ENCODE measurements around the gene KCTD4.

KCTD4 gene

DNA sequence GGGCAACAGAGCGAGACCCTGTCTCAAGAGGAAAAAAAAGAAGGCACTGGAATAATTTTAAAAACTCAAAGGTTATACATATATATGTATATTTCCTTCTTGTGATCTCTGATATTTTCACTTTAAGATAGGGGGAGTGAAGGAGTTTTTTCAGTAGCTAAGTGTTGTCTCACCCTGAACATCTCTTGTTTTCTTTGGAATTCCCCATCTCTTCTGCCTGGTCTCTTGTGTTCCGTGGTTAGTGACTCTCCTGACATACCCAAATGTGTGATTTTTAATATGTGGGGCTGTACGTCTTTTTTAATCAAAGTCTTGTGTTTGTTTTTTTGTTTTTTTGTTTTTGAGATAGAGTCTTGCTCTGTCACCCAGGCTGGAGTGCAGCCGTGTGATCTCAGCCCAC lies 15.3 kb upstream of the KCTD4 start:
- Histone ChIP-seq H3K27me3 (ENCODE audit: insufficient read depth, low read length) (no peaks in the 10 kb centered on the region), H2AFZ (ENCODE audit: low read length, unreplicated experiment) (no peak overlapping the region), H3K36me3 (ENCODE audit: insufficient read depth, low read length) (no peaks in the 10 kb centered on the region), H3K4me3 (ENCODE audit: low read depth, low read length) (no peak overlapping the region), H3K4me1 (ENCODE audit: control insufficient read depth, insufficient read depth, low read length, unreplicated experiment) (peaks cover 38% of the 10 kb centered on the region), H3K27ac (ENCODE audit: low read depth, low read length) (no peak overlapping the region), H3K79me2 (ENCODE audit: control insufficient read depth, insufficient read depth, low read length, unreplicated experiment) (peaks cover 6% of the 10 kb centered on the region)

DNA sequence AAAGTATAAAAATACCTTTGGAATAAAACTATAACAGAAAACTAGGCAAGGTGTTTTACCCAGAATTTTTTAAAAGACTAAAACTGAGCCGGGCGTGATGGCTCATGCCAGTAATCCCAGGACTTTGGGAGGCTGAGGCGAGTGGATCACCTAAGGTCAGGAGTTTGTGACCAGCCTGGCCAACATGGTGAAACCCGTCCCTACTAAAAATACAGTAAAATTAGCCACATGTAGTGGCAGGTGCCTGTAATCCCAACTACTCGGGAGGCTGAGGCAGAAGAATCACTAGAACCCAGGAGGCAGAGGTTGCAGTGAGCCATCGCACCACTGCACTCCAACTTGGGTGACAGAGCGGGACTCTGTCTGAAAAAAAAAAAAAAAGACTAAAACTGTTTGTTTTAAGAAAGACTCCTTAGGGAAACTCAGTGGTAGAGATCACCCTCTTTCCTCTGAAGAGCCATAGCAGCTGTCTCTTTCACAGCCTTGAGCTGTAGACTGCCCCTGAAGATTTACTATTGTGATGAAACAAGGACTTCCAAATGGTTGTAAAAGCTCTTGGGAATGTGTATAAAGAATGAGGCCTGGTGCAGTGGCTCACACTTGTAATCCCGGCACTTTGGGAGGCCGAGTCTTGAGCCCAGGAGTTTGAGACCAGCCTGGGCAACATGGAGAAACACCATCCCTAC lies 14.7 kb upstream of the KCTD4 start:
- Histone ChIP-seq H3K27me3 (ENCODE audit: insufficient read depth, low read length) (no peaks in the 10 kb centered on the region), H3K4me1 (ENCODE audit: control insufficient read depth, insufficient read depth, low read length, unreplicated experiment) (peaks cover 36% of the 10 kb centered on the region), H3K27ac (ENCODE audit: low read depth, low read length) (no peak overlapping the region), H3K4me3 (ENCODE audit: low read depth, low read length) (no peak overlapping the region), H3K36me3 (ENCODE audit: insufficient read depth, low read length) (0 out of 2 replicates have a peak, but pooled peaks cover 1% of the 10 kb centered on the region), H3K79me2 (ENCODE audit: control insufficient read depth, insufficient read depth, low read length, unreplicated experiment) (peaks cover 7% of the 10 kb centered on the region), H2AFZ (ENCODE audit: low read length, unreplicated experiment) (no peak overlapping the region)

DNA sequence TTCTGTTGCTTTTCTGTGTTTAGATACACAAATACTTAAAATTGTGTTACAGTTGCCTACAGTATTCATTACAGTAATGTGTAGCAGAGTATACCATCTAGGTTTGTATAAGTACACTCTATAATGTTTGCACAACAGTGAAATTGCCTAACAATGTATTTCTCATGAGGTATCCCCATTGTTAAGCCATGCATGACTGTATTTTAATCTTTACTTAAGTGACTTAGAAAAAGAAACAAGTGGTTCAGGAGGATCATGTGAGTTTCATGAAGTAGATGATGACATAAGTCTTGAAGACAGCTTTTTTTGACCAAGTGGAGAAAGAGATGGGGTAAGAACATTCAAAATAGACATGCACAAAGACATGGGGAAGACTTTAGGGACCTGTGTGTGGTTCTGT lies 8.4 kb upstream of the KCTD4 start:
- Histone ChIP-seq H3K27ac (ENCODE audit: low read depth, low read length) (peak overlapping the region; percentile 10; the same call in 1 of the 2 replicates), H3K79me2 (ENCODE audit: control insufficient read depth, insufficient read depth, low read length, unreplicated experiment) (peaks cover 3% of the 10 kb centered on the region), H3K4me1 (ENCODE audit: control insufficient read depth, insufficient read depth, low read length, unreplicated experiment) (peaks cover 41% of the 10 kb centered on the region), H3K27me3 (ENCODE audit: insufficient read depth, low read length) (no peaks in the 10 kb centered on the region), H3K4me3 (ENCODE audit: low read depth, low read length) (no peak overlapping the region), H3K36me3 (ENCODE audit: insufficient read depth, low read length) (peaks cover 12% of the 10 kb centered on the region), H2AFZ (ENCODE audit: low read length, unreplicated experiment) (no peak overlapping the region)

DNA sequence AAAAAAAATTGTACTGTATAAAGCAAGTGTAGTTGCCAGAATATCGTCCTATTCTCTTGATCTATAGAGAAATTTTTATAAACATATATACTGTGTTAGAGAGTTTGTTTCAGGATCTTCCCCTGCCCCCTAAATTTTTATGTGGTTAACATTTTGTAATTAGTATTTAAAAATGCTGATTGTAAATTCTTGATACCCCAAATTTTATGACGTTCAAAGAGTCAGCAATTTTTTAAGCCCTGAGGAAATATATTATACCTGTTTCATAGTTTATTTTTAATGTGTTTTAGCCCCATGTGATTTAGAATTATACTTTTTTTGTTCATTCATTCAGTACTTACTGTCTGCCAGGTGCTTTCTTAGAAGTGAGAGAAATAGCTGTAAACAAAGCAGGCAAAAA lies 7.3 kb upstream of the KCTD4 start:
- H3K27me3 ChIP-seq (ENCODE audit: insufficient read depth, low read length), result no peaks in the 10 kb centered on the region
- H3K79me2 ChIP-seq (ENCODE audit: control insufficient read depth, insufficient read depth, low read length, unreplicated experiment), result peaks cover 3% of the 10 kb centered on the region
- H2AFZ ChIP-seq (ENCODE audit: low read length, unreplicated experiment), result no peak overlapping the region
- peaks cover 41% of the 10 kb centered on the region for H3K4me1 ChIP-seq (ENCODE audit: control insufficient read depth, insufficient read depth, low read length, unreplicated experiment)
- H3K4me3 ChIP-seq (ENCODE audit: low read depth, low read length), result no peak overlapping the region
- peak overlapping the region; percentile 90 for H3K27ac ChIP-seq (ENCODE audit: low read depth, low read length)
- peaks cover 12% of the 10 kb centered on the region for H3K36me3 ChIP-seq (ENCODE audit: insufficient read depth, low read length)

DNA sequence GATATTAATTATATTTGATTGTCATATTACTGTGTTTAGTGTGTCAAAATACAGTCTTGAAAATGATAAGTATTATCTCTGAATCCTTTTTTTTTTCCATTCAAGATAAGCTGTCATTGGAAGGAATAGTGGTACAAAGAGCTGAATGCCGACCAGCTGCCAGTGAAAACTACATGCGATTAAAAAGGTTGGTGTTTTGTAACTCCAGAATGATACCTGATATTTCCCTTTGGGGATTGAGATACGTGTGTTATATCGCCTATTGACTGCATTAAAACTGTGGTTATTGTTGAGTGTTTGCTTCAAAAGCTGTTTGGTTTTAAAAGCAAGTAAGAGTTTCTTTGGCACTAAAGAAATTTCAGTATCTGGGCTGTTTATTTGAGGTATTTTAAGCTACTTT lies 6.5 kb upstream of the KCTD4 start:
- peak overlapping the region; percentile 13; the same call in 1 of the 2 replicates for H3K4me3 ChIP-seq (ENCODE audit: low read depth, low read length)
- H2AFZ ChIP-seq (ENCODE audit: low read length, unreplicated experiment), result no peak overlapping the region
- peak overlapping the region; percentile 90 for H3K27ac ChIP-seq (ENCODE audit: low read depth, low read length)
- peaks cover 12% of the 10 kb centered on the region for H3K36me3 ChIP-seq (ENCODE audit: insufficient read depth, low read length)
- peaks cover 3% of the 10 kb centered on the region for H3K79me2 ChIP-seq (ENCODE audit: control insufficient read depth, insufficient read depth, low read length, unreplicated experiment)
- H3K27me3 ChIP-seq (ENCODE audit: insufficient read depth, low read length), result no peaks in the 10 kb centered on the region
- peaks cover 41% of the 10 kb centered on the region for H3K4me1 ChIP-seq (ENCODE audit: control insufficient read depth, insufficient read depth, low read length, unreplicated experiment)

DNA sequence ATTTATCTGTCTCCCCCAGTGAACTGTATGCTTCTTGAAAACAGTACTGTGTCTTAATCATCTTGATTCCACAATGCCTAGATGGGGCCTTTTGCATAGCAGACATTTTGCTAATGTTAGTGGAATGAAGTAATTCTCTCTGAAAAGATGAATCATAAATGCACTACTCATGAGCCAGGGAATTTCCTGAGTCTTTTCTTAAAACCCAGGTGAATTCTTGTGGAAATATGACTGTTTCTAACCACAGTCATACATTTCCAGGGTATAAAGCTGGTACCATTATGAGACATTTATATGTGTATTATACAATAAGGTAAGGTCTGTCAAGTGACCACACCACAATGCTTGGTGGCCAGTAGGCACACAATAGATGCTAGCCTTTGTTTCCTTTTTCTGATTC lies 5.5 kb upstream of the KCTD4 start:
- H2AFZ ChIP-seq (ENCODE audit: low read length, unreplicated experiment), result no peak overlapping the region
- H3K27ac ChIP-seq (ENCODE audit: low read depth, low read length), result peak overlapping the region; percentile 90
- peaks cover 12% of the 10 kb centered on the region for H3K36me3 ChIP-seq (ENCODE audit: insufficient read depth, low read length)
- H3K79me2 ChIP-seq (ENCODE audit: control insufficient read depth, insufficient read depth, low read length, unreplicated experiment), result peaks cover 3% of the 10 kb centered on the region
- H3K4me1 ChIP-seq (ENCODE audit: control insufficient read depth, insufficient read depth, low read length, unreplicated experiment), result peaks cover 41% of the 10 kb centered on the region
- no peaks in the 10 kb centered on the region for H3K27me3 ChIP-seq (ENCODE audit: insufficient read depth, low read length)
- H3K4me3 ChIP-seq (ENCODE audit: low read depth, low read length), result peak overlapping the region; percentile 35; the same call in 1 of the 2 replicates

DNA sequence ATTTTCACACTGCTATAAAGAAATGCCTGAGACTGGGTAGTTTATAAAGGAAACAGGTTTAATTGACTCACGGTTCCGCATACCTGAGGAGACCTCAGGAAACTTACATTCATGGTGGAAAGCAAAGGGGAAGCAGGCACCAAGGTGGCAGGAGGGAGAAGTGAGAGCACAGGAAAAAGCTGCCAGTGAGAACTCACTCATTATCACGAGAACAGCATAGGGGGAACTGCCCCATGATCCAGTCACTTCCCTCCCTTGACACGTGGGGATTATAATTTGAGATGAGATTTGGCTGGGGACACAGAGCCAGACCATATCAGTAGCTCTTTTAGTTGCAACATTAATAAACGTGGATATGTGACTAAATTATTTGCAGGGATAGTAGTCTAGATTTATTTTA lies 4.3 kb upstream of the KCTD4 start:
- H3K4me3 ChIP-seq (ENCODE audit: low read depth, low read length), result no peak overlapping the region
- H3K4me1 ChIP-seq (ENCODE audit: control insufficient read depth, insufficient read depth, low read length, unreplicated experiment), result peaks cover 47% of the 10 kb centered on the region
- H3K36me3 ChIP-seq (ENCODE audit: insufficient read depth, low read length), result peaks cover 6% of the 10 kb centered on the region
- no peak overlapping the region for H3K27ac ChIP-seq (ENCODE audit: low read depth, low read length)
- H3K27me3 ChIP-seq (ENCODE audit: insufficient read depth, low read length), result no peaks in the 10 kb centered on the region
- no peak overlapping the region for H2AFZ ChIP-seq (ENCODE audit: low read length, unreplicated experiment)
- no peaks in the 10 kb centered on the region for H3K79me2 ChIP-seq (ENCODE audit: control insufficient read depth, insufficient read depth, low read length, unreplicated experiment)

DNA sequence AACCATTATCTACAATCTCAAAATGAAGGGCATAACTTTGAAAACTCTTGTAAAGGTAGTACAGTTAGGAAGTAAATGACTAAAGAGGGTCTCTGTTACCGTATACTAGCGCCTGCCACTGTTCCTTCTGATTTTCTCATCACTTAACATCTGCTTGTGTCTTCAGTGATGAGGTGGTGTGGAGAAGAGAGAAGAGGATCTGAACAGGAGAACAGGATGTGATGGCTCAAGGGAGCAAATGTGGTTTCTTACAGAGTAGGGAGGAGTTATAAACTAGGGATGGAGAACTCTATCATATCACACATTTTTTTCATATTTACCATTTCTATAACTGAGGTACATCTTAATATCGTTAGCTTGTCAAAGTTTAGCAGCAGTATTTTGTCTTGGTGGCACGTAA lies 1.1 kb downstream of the KCTD4 start:
- Histone ChIP-seq H3K27me3 (ENCODE audit: insufficient read depth, low read length) (no peaks in the 10 kb centered on the region), H3K27ac (ENCODE audit: low read depth, low read length) (no peak overlapping the region), H3K36me3 (ENCODE audit: insufficient read depth, low read length) (no peaks in the 10 kb centered on the region), H3K79me2 (ENCODE audit: control insufficient read depth, insufficient read depth, low read length, unreplicated experiment) (peaks cover 5% of the 10 kb centered on the region), H2AFZ (ENCODE audit: low read length, unreplicated experiment) (no peak overlapping the region), H3K4me3 (ENCODE audit: low read depth, low read length) (no peak overlapping the region), H3K4me1 (ENCODE audit: control insufficient read depth, insufficient read depth, low read length, unreplicated experiment) (peaks cover 45% of the 10 kb centered on the region)

DNA sequence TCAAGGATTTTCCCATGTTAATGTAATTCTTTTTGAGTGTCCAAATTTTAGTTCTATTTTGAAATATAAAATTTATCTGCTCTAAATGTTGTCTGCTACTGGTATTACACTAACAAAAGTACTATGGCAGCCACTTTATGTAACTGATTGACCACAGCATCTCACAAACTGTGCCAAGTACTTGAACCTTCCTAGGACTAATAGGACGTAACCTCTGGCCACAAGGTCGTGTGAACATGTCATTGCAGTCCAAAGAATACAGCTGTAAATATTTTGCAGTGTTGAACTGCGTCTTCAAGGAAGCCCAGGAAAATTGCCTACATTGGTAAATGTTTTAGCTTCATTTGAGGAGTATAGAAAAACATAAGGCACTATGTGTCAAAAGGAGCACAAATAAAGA lies 1.9 kb downstream of the KCTD4 start:
- no peak overlapping the region for H2AFZ ChIP-seq (ENCODE audit: low read length, unreplicated experiment)
- H3K79me2 ChIP-seq (ENCODE audit: control insufficient read depth, insufficient read depth, low read length, unreplicated experiment), result peaks cover 5% of the 10 kb centered on the region
- H3K4me3 ChIP-seq (ENCODE audit: low read depth, low read length), result no peak overlapping the region
- H3K36me3 ChIP-seq (ENCODE audit: insufficient read depth, low read length), result no peaks in the 10 kb centered on the region
- H3K27ac ChIP-seq (ENCODE audit: low read depth, low read length), result no peak overlapping the region
- H3K4me1 ChIP-seq (ENCODE audit: control insufficient read depth, insufficient read depth, low read length, unreplicated experiment), result peaks cover 43% of the 10 kb centered on the region
- no peaks in the 10 kb centered on the region for H3K27me3 ChIP-seq (ENCODE audit: insufficient read depth, low read length)

DNA sequence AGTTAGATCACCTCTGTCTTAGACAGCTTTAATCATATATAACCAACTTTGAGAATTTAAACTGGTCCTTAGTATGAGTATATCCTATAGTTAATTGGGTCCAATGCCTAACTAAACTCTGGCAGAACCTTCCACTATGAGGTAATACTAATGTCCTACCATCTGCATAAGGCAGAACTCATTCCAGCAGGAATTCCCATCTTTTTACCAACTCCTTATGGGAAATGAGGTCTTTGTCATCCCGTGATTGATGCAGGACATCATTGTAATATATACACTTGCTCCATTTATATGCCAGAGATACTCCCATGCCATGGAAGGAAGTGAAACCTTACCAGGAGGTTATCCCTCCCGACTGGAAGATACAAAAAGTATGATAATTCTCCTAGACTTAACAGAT lies 2.8 kb downstream of the KCTD4 start:
- Histone ChIP-seq H3K4me1 (ENCODE audit: control insufficient read depth, insufficient read depth, low read length, unreplicated experiment) (peaks cover 44% of the 10 kb centered on the region), H3K36me3 (ENCODE audit: insufficient read depth, low read length) (no peaks in the 10 kb centered on the region), H3K4me3 (ENCODE audit: low read depth, low read length) (no peak overlapping the region), H3K79me2 (ENCODE audit: control insufficient read depth, insufficient read depth, low read length, unreplicated experiment) (peaks cover 5% of the 10 kb centered on the region), H2AFZ (ENCODE audit: low read length, unreplicated experiment) (no peak overlapping the region), H3K27ac (ENCODE audit: low read depth, low read length) (no peak overlapping the region), H3K27me3 (ENCODE audit: insufficient read depth, low read length) (no peaks in the 10 kb centered on the region)

DNA sequence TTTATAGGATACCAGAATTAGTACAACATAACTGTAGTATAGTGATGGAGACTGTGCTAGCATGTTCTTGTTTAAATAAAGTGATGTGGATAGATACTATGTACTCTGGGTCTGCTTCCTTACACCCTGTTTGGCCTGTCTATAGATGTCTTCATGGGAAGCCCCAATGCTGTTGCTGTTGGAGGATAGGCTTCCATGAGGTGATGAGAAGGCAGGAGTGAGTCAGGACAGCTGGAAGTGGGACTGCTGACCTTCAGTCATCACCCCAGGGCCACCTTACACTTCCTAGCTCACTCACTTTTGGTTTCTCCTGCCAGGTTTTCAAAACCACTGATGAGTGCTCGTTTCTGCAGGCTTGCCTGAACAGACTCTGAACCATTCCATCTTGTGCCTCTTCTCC lies 4.2 kb downstream of the KCTD4 start:
- peaks cover 58% of the 10 kb centered on the region for H3K4me1 ChIP-seq (ENCODE audit: control insufficient read depth, insufficient read depth, low read length, unreplicated experiment)
- no peaks in the 10 kb centered on the region for H3K36me3 ChIP-seq (ENCODE audit: insufficient read depth, low read length)
- H3K4me3 ChIP-seq (ENCODE audit: low read depth, low read length), result no peak overlapping the region
- H2AFZ ChIP-seq (ENCODE audit: low read length, unreplicated experiment), result no peak overlapping the region
- H3K79me2 ChIP-seq (ENCODE audit: control insufficient read depth, insufficient read depth, low read length, unreplicated experiment), result peaks cover 8% of the 10 kb centered on the region
- H3K27ac ChIP-seq (ENCODE audit: low read depth, low read length), result peak overlapping the region; percentile 11; the same call in 1 of the 2 replicates
- H3K27me3 ChIP-seq (ENCODE audit: insufficient read depth, low read length), result no peaks in the 10 kb centered on the region
